OCI-LY1 (cell line): Measurements from ENCODE around the gene PSPN.

Experiments used
- H2AFZ ChIP-seq: fragments of 200-600 bp; sonication (generic), shearing (Covaris generic); 2 replicates; pipeline ENCODE4 v1.6.0; 2014; ENCODE audit warnings: antibody characterized with exemption, mild to moderate bottlenecking, low read length
- H3F3A ChIP-seq: fragments of 200-600 bp; sonication (generic), shearing (Covaris generic); 2 replicates; pipeline ENCODE4 v1.6.0; 2014; ENCODE audit warnings: mild to moderate bottlenecking, antibody characterized with exemption, low read length, moderate library complexity; ENCODE audit not compliant: insufficient read depth
- H3K27ac ChIP-seq: fragments of 200-600 bp; sonication (generic); 2 replicates; pipeline ENCODE4 v1.5.1; 2014; ENCODE audit warnings: low read length, mixed run types, mild to moderate bottlenecking, low read depth; ENCODE audit not compliant: poor library complexity, severe bottlenecking
- H3K27me3 ChIP-seq: fragments of 200-600 bp; sonication (generic); 2 replicates; pipeline ENCODE4 v1.6.0; 2014; ENCODE audit warnings: antibody characterized with exemption, mild to moderate bottlenecking, low read length, moderate library complexity; ENCODE audit not compliant: insufficient read depth
- H3K36me3 ChIP-seq: fragments of 200-600 bp; sonication (generic); 2 replicates; pipeline ENCODE4 v1.6.1; 2014; ENCODE audit warnings: mild to moderate bottlenecking, antibody characterized with exemption, low read length, moderate library complexity, mixed read lengths; ENCODE audit not compliant: insufficient read depth
- H3K4me1 ChIP-seq: fragments of 200-600 bp; sonication (generic); 2 replicates; pipeline ENCODE4 v1.5.1; 2014; ENCODE audit warnings: mild to moderate bottlenecking, low read length, moderate library complexity; ENCODE audit not compliant: insufficient read depth, severe bottlenecking
- H3K4me2 ChIP-seq: fragments of 200-600 bp; sonication (generic), shearing (Covaris generic); 2 replicates; pipeline ENCODE4 v1.6.1; 2014; ENCODE audit warnings: low read length
- H3K4me3 ChIP-seq: fragments of 200-600 bp; sonication (generic); 2 replicates; pipeline ENCODE4 v1.5.1; 2014; ENCODE audit warnings: low read length, low read depth, mild to moderate bottlenecking, mixed read lengths; ENCODE audit not compliant: poor library complexity, severe bottlenecking
- H3K79me2 ChIP-seq: fragments of 200-600 bp; shearing (Covaris generic); 2 replicates; pipeline ENCODE4 v1.6.1; 2016; ENCODE audit warnings: mixed run types, low read length, mixed read lengths; ENCODE audit not compliant: insufficient read depth
- H3K9ac ChIP-seq: fragments of 200-600 bp; sonication (generic), shearing (Covaris generic); 2 replicates; pipeline ENCODE4 v1.6.1; 2014; ENCODE audit warnings: mild to moderate bottlenecking, low read length, mixed read lengths
- H3K9me2 ChIP-seq: fragments of 200-600 bp; sonication (generic), shearing (Covaris generic); 2 replicates; pipeline ENCODE4 v1.6.1; 2014; ENCODE audit warnings: low read depth, mild to moderate bottlenecking, low read length, mixed read lengths
- H3K9me3 ChIP-seq: fragments of 200-600 bp; shearing (Covaris generic); 2 replicates; pipeline ENCODE4 v1.6.1; 2014; ENCODE audit warnings: low read length, mixed read lengths
- H4K20me1 ChIP-seq: fragments of 200-600 bp; sonication (generic), shearing (Covaris generic); 2 replicates; pipeline ENCODE4 v1.6.0; 2016; ENCODE audit warnings: mild to moderate bottlenecking, low read length; ENCODE audit not compliant: insufficient read depth
- EZH2 ChIP-seq: fragments of 200-600 bp; sonication (generic), shearing (Covaris generic); IDR thresholded peaks from 2 replicates; pipeline ENCODE4 v1.8.0; 2017; ENCODE audit warnings: borderline replicate concordance, mixed run types, mild to moderate bottlenecking, antibody characterized with exemption, low read length, moderate library complexity, mixed read lengths
- TF ChIP-seq, protein P1 (sequence below): fragments of 200-600 bp; sonication (generic), shearing (Covaris generic); IDR thresholded peaks from 2 replicates; pipeline ENCODE4 v1.5.1; 2017; ENCODE audit warnings: mild to moderate bottlenecking, antibody characterized with exemption, low read length, moderate library complexity, mixed read lengths

The PSPN gene

DNA sequence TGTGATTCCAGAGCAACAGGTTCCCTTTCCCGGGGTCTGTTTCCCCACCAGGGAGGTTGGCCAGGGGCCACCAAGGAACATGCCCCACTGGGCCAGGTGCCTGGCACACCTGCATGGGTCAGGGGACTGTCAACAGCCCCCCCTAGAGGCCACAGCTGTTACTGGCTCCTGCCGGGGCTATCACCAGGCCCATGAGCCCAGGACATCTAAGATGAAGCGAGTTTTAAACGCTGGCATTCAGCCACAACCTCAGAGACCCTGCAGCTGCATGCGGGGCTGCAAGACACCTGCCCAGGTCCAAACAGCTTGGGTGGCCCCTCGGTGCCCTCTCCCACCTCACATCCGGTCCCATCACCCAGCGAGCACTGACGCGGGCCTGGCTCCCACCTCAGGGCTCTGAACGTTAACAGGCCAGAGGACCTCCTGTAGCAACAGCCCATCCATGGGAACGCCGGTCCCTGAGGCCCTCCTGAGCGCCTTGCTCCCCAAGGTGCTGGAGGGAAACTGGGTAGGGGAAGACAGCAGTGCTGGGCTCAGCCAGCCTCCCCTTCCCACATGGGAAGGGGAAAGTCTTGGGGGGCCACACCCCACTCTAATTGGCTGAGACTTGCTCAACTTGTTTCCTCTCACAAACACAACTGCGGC is 36.8 kb upstream of the PSPN start:
- Histone ChIP-seq H3K36me3 (peaks cover 42% of the 10 kb centered on the region), H2AFZ (no peak overlapping the region), H3K27me3 (no peaks in the 10 kb centered on the region), H4K20me1 (no peaks in the 10 kb centered on the region), H3K27ac (peak overlapping the region; percentile 23), H3F3A (no peaks in the 10 kb centered on the region), H3K9me3 (no peaks in the 10 kb centered on the region), H3K4me2 (no peak overlapping the region), H3K9me2 (no peaks in the 10 kb centered on the region), H3K4me3 (no peak overlapping the region), H3K4me1 (no peaks in the 10 kb centered on the region), H3K9ac (no peak overlapping the region), H3K79me2 (no peaks in the 10 kb centered on the region)
- no peak for TF ChIP-seq EZH2
- TF ChIP-seq, protein P1, sequence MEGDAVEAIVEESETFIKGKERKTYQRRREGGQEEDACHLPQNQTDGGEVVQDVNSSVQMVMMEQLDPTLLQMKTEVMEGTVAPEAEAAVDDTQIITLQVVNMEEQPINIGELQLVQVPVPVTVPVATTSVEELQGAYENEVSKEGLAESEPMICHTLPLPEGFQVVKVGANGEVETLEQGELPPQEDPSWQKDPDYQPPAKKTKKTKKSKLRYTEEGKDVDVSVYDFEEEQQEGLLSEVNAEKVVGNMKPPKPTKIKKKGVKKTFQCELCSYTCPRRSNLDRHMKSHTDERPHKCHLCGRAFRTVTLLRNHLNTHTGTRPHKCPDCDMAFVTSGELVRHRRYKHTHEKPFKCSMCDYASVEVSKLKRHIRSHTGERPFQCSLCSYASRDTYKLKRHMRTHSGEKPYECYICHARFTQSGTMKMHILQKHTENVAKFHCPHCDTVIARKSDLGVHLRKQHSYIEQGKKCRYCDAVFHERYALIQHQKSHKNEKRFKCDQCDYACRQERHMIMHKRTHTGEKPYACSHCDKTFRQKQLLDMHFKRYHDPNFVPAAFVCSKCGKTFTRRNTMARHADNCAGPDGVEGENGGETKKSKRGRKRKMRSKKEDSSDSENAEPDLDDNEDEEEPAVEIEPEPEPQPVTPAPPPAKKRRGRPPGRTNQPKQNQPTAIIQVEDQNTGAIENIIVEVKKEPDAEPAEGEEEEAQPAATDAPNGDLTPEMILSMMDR: peak; percentile 84

DNA sequence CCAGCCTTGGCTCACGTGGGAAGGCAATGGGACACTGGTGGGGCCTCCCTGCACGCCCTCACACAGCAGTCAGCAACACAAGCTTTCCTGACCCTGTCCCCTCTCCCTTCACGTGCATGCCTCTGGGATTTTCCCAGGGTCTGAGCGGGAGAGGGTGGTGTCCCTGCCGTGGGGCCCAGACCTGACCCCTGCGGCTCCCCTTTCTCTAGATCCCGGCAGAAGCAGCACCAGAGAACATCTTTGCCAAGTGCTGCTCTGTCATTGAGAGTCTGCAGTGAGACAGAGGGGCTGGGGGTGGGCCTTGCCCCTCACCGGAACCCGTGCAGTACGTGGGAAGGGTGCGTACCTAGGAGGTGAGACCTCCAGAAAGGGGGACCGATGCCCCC is 36.3 kb upstream of the PSPN start:
- no peaks in the 10 kb centered on the region for H3K9me2 ChIP-seq
- no peaks in the 10 kb centered on the region for H3K9me3 ChIP-seq
- H3K27me3 ChIP-seq: no peaks in the 10 kb centered on the region
- H3K36me3 ChIP-seq: peaks cover 37% of the 10 kb centered on the region
- no peaks in the 10 kb centered on the region for H3K79me2 ChIP-seq
- no peaks in the 10 kb centered on the region for H3F3A ChIP-seq
- H3K9ac ChIP-seq: no peak overlapping the region
- no peaks in the 10 kb centered on the region for H3K4me1 ChIP-seq
- H3K4me2 ChIP-seq: no peak overlapping the region
- H4K20me1 ChIP-seq: no peaks in the 10 kb centered on the region
- H3K4me3 ChIP-seq: no peak overlapping the region
- TF ChIP-seq, protein P1: no peak
- no peak for TF ChIP-seq EZH2
- H2AFZ ChIP-seq: no peak overlapping the region
- no peak overlapping the region for H3K27ac ChIP-seq

DNA sequence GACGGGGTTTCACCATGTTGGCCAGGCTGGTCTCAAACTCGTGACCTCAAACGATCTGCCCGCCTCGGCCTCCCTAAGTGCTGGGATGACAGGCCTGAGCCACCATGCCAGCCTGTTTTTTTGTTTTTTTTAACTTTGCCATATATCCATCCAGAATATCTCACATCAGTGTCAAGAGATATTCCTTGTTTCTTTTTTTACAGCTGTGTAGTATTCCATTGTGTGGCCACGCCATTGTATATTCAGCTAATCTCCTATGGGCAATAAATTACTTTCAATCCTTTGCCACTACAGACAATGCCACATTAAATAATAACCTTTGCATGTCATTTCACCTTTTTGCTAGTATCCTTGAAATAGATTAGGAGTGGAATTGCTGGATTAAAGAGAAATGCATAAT is 33.6 kb upstream of the PSPN start:
- H2AFZ ChIP-seq: no peak overlapping the region
- H3K4me2 ChIP-seq: no peak overlapping the region
- H3K79me2 ChIP-seq: no peaks in the 10 kb centered on the region
- H3K9me3 ChIP-seq: no peaks in the 10 kb centered on the region
- H3K27ac ChIP-seq: no peak overlapping the region
- H3K36me3 ChIP-seq: peaks cover 9% of the 10 kb centered on the region
- H3K4me3 ChIP-seq: no peak overlapping the region
- H3K9me2 ChIP-seq: no peaks in the 10 kb centered on the region
- H3F3A ChIP-seq: no peaks in the 10 kb centered on the region
- H3K9ac ChIP-seq: no peak overlapping the region
- no peaks in the 10 kb centered on the region for H3K27me3 ChIP-seq
- H3K4me1 ChIP-seq: no peaks in the 10 kb centered on the region
- H4K20me1 ChIP-seq: no peaks in the 10 kb centered on the region
- no peak for TF ChIP-seq EZH2
- TF ChIP-seq, protein P1: no peak
